H9 (cell line): ENCODE data around the gene FOXK1. TPM values are rescaled to one million over a fixed set of nuclear protein-coding genes. Genes with fewer than 3 reads are reported as not detected.
A peak's percentile ranks its signal among the peaks of the same experiment; 100 is the strongest.

Source experiments
- DNase-seq: peaks from one replicate; pipeline ENCODE4 v3.0.0-alpha.2; 2017
- H2AFZ ChIP-seq: one replicate; pipeline ENCODE4 v1.6.1; 2013; ENCODE audit warnings: mild to moderate bottlenecking, low read length, control low read depth, moderate library complexity
- H2AK5ac ChIP-seq: 2 replicates; pipeline ENCODE4 v1.6.1; 2013; ENCODE audit warnings: low read length, control low read depth, mixed read lengths; ENCODE audit not compliant: insufficient read length
- H2BK120ac ChIP-seq: one replicate; pipeline ENCODE4 v1.6.1; 2013; ENCODE audit warnings: low read depth, mild to moderate bottlenecking, low read length, control low read depth, inconsistent platforms; ENCODE audit not compliant: poor library complexity, severe bottlenecking
- H2BK12ac ChIP-seq: 2 replicates; pipeline ENCODE4 v1.6.1; 2013; ENCODE audit warnings: low read length, control low read depth, mixed read lengths, low read depth; ENCODE audit not compliant: insufficient read length
- H2BK15ac ChIP-seq: 2 replicates; pipeline ENCODE4 v1.6.1; 2013; ENCODE audit warnings: low read depth, low read length, control low read depth
- H2BK20ac ChIP-seq: one replicate; pipeline ENCODE4 v1.6.1; 2013; ENCODE audit warnings: low read depth, mild to moderate bottlenecking, low read length, control low read depth, inconsistent platforms; ENCODE audit not compliant: poor library complexity, severe bottlenecking
- H2BK5ac ChIP-seq: 2 replicates; pipeline ENCODE4 v1.6.1; 2013; ENCODE audit warnings: low read length, control low read depth, mixed read lengths; ENCODE audit not compliant: insufficient read length
- H3K14ac ChIP-seq: 2 replicates; pipeline ENCODE4 v1.6.1; 2013; ENCODE audit warnings: low read length, control low read depth; ENCODE audit not compliant: insufficient read depth
- H3K18ac ChIP-seq: 2 replicates; pipeline ENCODE4 v1.6.1; 2013; ENCODE audit warnings: low read depth, mild to moderate bottlenecking, mixed read lengths, low read length, control low read depth; ENCODE audit not compliant: insufficient read length
- H3K23ac ChIP-seq: 2 replicates; pipeline ENCODE4 v1.6.1; 2013; ENCODE audit warnings: low read length, control low read depth, mixed read lengths, low read depth; ENCODE audit not compliant: insufficient read length
- H3K23me2 ChIP-seq: 2 replicates; pipeline ENCODE4 v1.6.1; 2013; ENCODE audit warnings: low read depth, mild to moderate bottlenecking, mixed read lengths, low read length, control low read depth; ENCODE audit not compliant: insufficient read length, poor library complexity, severe bottlenecking
- H3K27ac ChIP-seq: 2 replicates; pipeline ENCODE4 v1.5.1; 2013; ENCODE audit warnings: low read length, control low read depth, mixed read lengths, low read depth; ENCODE audit not compliant: insufficient read length
- H3K27me3 ChIP-seq: 2 replicates; pipeline ENCODE4 v1.6.1; 2013; ENCODE audit warnings: low read length, control low read depth, inconsistent platforms; ENCODE audit not compliant: insufficient read depth
- H3K4ac ChIP-seq: 2 replicates; pipeline ENCODE4 v1.6.1; 2013; ENCODE audit warnings: low read depth, mild to moderate bottlenecking, control low read depth, inconsistent platforms, low read length, moderate library complexity
- H3K4me1 ChIP-seq: 2 replicates; pipeline ENCODE4 v1.6.1; 2013; ENCODE audit warnings: low read length, control low read depth, inconsistent platforms; ENCODE audit not compliant: insufficient read depth
- H3K4me2 ChIP-seq: 2 replicates; pipeline ENCODE4 v1.6.1; 2013; ENCODE audit warnings: low read length, control low read depth, mixed read lengths; ENCODE audit not compliant: insufficient read length, insufficient read depth
- H3K56ac ChIP-seq: 2 replicates; pipeline ENCODE4 v1.6.1; 2013; ENCODE audit warnings: low read depth, mild to moderate bottlenecking, mixed read lengths, low read length, control low read depth; ENCODE audit not compliant: insufficient read length
- H3K79me1 ChIP-seq: 2 replicates; pipeline ENCODE4 v1.6.1; 2013; ENCODE audit warnings: low read depth, mild to moderate bottlenecking, moderate library complexity, low read length, control low read depth, inconsistent platforms; ENCODE audit not compliant: insufficient read depth, poor library complexity, severe bottlenecking
- H3K79me2 ChIP-seq: 2 replicates; pipeline ENCODE4 v1.6.1; 2013; ENCODE audit warnings: low read length, control low read depth, inconsistent platforms; ENCODE audit not compliant: insufficient read depth
- H3K9ac ChIP-seq: 2 replicates; pipeline ENCODE4 v1.6.1; 2013; ENCODE audit warnings: low read length, control low read depth, mixed read lengths; ENCODE audit not compliant: insufficient read length; ENCODE audit errors: extremely low read depth
- H3K9me3 ChIP-seq: one replicate; pipeline ENCODE4 v1.6.1; 2013; ENCODE audit warnings: low read depth, low read length, inconsistent platforms; ENCODE audit not compliant: control insufficient read depth
- H3T11ph ChIP-seq: one replicate; pipeline ENCODE4 v1.6.1; 2013; ENCODE audit warnings: mild to moderate bottlenecking, low read length, control low read depth, inconsistent platforms
- H4K20me1 ChIP-seq: one replicate; pipeline ENCODE4 v1.6.1; 2013; ENCODE audit not compliant: control insufficient read depth, insufficient read length, insufficient read depth
- H4K5ac ChIP-seq: 2 replicates; pipeline ENCODE4 v1.6.1; 2013; ENCODE audit warnings: low read depth, mild to moderate bottlenecking, mixed read lengths, low read length, control low read depth; ENCODE audit not compliant: insufficient read length
- H4K8ac ChIP-seq: replicated peaks from 2 replicates; pipeline ENCODE4 v1.6.1; 2013; ENCODE audit warnings: low read length, control low read depth, mixed read lengths, low read depth; ENCODE audit not compliant: insufficient read length
- H4K91ac ChIP-seq: 2 replicates; pipeline ENCODE4 v1.6.1; 2013; ENCODE audit warnings: low read depth, mild to moderate bottlenecking, moderate library complexity, mixed read lengths, low read length, control low read depth; ENCODE audit not compliant: insufficient read length
- H3K27ac Mint-ChIP-seq, 3 experiments: 2 replicates in 2 of 3; 3 replicates in 1 of 3; pipeline ENCODE4 v1.8.0; 2020 to 2021; ENCODE audit warnings: mixed read lengths in 3 of 3, mild to moderate bottlenecking in 1 of 3, moderate library complexity in 1 of 3
- H3K27me3 Mint-ChIP-seq: 2 replicates; pipeline ENCODE4 v1.8.0; 2021; ENCODE audit warnings: low read depth, mild to moderate bottlenecking, moderate library complexity, mixed read lengths
- H3K36me3 Mint-ChIP-seq, 3 experiments: 2 replicates in 2 of 3; 3 replicates in 1 of 3; pipeline ENCODE4 v1.8.0; 2020 to 2021; ENCODE audit warnings: low read depth in 3 of 3, mixed read lengths in 3 of 3; ENCODE audit not compliant: insufficient read depth in 1 of 3
- H3K4me1 Mint-ChIP-seq, 2 experiments: 2 replicates each; pipeline ENCODE4 v1.8.0; 2020; ENCODE audit warnings: mixed read lengths in 2 of 2
- H3K4me3 Mint-ChIP-seq, 2 experiments: 2 replicates in 1 of 2; 3 replicates in 1 of 2; pipeline ENCODE4 v1.8.0; 2020 to 2021; ENCODE audit warnings: mild to moderate bottlenecking in 2 of 2, mixed read lengths in 2 of 2, moderate library complexity in 1 of 2
- H3K9me3 Mint-ChIP-seq, 2 experiments: 2 replicates in 1 of 2; 3 replicates in 1 of 2; pipeline ENCODE4 v1.8.0; 2020; ENCODE audit warnings: mild to moderate bottlenecking in 2 of 2, mixed read lengths in 2 of 2, moderate library complexity in 1 of 2
- CTCF ChIP-seq: fragments of 200-600 bp; sonication (generic); conservative IDR thresholded peaks from 3 replicates; pipeline ENCODE4 v1.8.0; 2021; ENCODE audit warnings: antibody characterized with exemption, mild to moderate bottlenecking
- WGBS: extraction: QIAGEN DNeasy Blood & Tissue Kit; methylation state at CpG from one replicate; pipeline ENCODE4 v1.1.7; 2013; ENCODE audit warnings: missing lambda C conversion rate, low lambda C conversion rate, mixed read lengths; ENCODE audit not compliant: insufficient read length; ENCODE audit errors: extremely low coverage; 5-methylcytosine and 5-hydroxymethylcytosine counted together
- total RNA-seq: library from RNA; stranded (reverse); gene quantifications from 2 replicates; pipeline ENCODE4 v1.2.1, GENCODE V29; 2021

FOXK1 gene
- total RNA-seq, 1 experiment from 2014 or later: 14.4 TPM

- Histone ChIP-seq H2AFZ (no peak overlapping the region), H3K27ac (no peak overlapping the region)
- DNase-seq: no peak
Measured at GRCh38 chr7:4683043-4683883, 1.2 kb downstream of the FOXK1 start.

More at GRCh38 chr7:4683043-4683883, 1.2 kb downstream of the FOXK1 start:
- H2BK120ac ChIP-seq: no peak overlapping the region
- H3K9me3 ChIP-seq: no peaks in the 10 kb centered on the region
- TF ChIP-seq CTCF: no peak
- H3K36me3 Mint-ChIP-seq: peaks cover 0 to 6% (median 2%) of the 10 kb centered on the region in 3 experiments; a peak in 3 of 7 replicates
- H3T11ph ChIP-seq: no peak overlapping the region
- H3K79me2 ChIP-seq: 0 out of 2 replicates have a peak, but pooled peaks cover 2% of the 10 kb centered on the region
- H3K4me1 Mint-ChIP-seq: peaks cover 10 to 12% of the 10 kb centered on the region in 2 experiments
- H2BK12ac ChIP-seq: no peak overlapping the region
- no peak overlapping the region for H4K8ac ChIP-seq
- H3K23me2 ChIP-seq: peaks cover 7% of the 10 kb centered on the region
- peaks cover 0 to 5% of the 10 kb centered on the region in 2 experiments; a peak in 1 of 5 replicates for H3K9me3 Mint-ChIP-seq
- WGBS: no CpG with 5 or more reads among the region's 23 CpGs
- H3K56ac ChIP-seq: no peak overlapping the region
- H3K9ac ChIP-seq: no peak overlapping the region
- H3K23ac ChIP-seq: no peak overlapping the region
- H3K4me1 ChIP-seq: no peaks in the 10 kb centered on the region
- H4K5ac ChIP-seq: no peak overlapping the region
- H4K20me1 ChIP-seq: no peaks in the 10 kb centered on the region
- no peak overlapping the region for H2BK5ac ChIP-seq
- H3K4ac ChIP-seq: no peak overlapping the region
- H4K91ac ChIP-seq: no peak overlapping the region
- H3K27me3 ChIP-seq: peaks cover 8% of the 10 kb centered on the region; the same call in 1 of the 2 replicates
- peaks cover 4% of the 10 kb centered on the region for H3K79me1 ChIP-seq
- H3K27me3 Mint-ChIP-seq: peaks cover 44% of the 10 kb centered on the region
- H2AK5ac ChIP-seq: no peak overlapping the region
- no peak overlapping the region for H2BK15ac ChIP-seq
- H3K14ac ChIP-seq: no peak overlapping the region; the same call in 1 of the 2 replicates
- no peak overlapping the region for H3K27ac Mint-ChIP-seq
- H3K4me3 Mint-ChIP-seq: peak overlapping the region; percentile 65 to 84
- peak overlapping the region; percentile 36 for H3K4me2 ChIP-seq
- H2BK20ac ChIP-seq: no peak overlapping the region
- H3K18ac ChIP-seq: peak overlapping the region; percentile 23
